T-helper 2 cell treated with Interferon-gamma antibody and Interleukin-4, amounts not matched to agents 5 μg/mL and 100 μg/mL, for 36 hours (primary cell): Measurements from ENCODE around the gene RBM20.
"Not testable (repeated sequence)": the region's sequence is repeated elsewhere in the genome, so short reads cannot be mapped to it uniquely, and the experiment has no call there.

Source experiments
- DNase-seq: peaks from one replicate; pipeline ENCODE4 v3.0.0; 2021; ENCODE audit warnings: low spot score
- H3K27ac Mint-ChIP-seq: one replicate; pipeline ENCODE4 v1.8.0; 2021; ENCODE audit warnings: mild to moderate bottlenecking, mixed read lengths
- H3K27me3 Mint-ChIP-seq: one replicate; pipeline ENCODE4 v1.8.0; 2021; ENCODE audit warnings: low read depth, mixed read lengths
- H3K36me3 Mint-ChIP-seq: one replicate; pipeline ENCODE4 v1.8.0; 2021; ENCODE audit warnings: low read depth, mixed read lengths
- H3K4me1 Mint-ChIP-seq: one replicate; pipeline ENCODE4 v1.8.0; 2021; ENCODE audit warnings: low read depth, mixed read lengths
- H3K4me3 Mint-ChIP-seq: one replicate; pipeline ENCODE4 v1.8.0; 2022; ENCODE audit warnings: mild to moderate bottlenecking, moderate library complexity, mixed read lengths
- H3K9me3 Mint-ChIP-seq: one replicate; pipeline ENCODE4 v1.8.0; 2021; ENCODE audit warnings: mixed read lengths

The RBM20 gene

DNA sequence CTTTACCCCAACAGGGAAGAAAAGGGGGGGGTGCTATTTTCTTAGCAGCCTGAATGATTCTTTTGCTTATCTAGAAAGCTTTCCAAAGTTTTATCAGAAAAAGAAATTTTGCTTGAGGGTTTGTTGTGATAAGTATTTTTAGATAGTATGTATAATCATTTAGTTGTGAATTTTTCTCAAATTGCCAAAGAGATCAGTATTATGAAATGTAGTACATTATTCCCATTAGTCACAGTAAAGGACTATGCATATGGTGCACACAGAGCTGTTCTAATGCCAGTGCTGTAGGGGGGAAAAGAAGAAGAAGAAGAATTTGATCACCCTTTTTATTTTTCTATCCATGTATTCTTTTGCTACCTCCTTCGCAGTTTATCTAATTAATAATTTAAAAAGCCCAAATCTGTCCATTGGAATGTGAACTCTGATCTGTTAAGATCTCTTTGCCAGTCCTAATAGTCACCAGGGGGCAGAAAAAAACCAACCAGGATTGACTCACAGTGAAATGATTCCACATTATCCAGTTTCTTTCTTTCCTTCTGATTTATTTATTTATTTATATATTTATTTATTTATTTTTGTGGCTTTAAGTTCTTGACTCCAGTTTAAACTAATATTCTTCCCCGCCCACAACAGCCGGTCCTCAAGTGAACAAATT lies 4.7 kb downstream of the RBM20 start:
- DNase-seq = no peak
- no peak overlapping the region for H3K27ac Mint-ChIP-seq
- no peaks in the 10 kb centered on the region for H3K9me3 Mint-ChIP-seq
- H3K4me1 Mint-ChIP-seq = peaks cover 20% of the 10 kb centered on the region
- H3K4me3 Mint-ChIP-seq = no peak overlapping the region
- H3K36me3 Mint-ChIP-seq = no peaks in the 10 kb centered on the region
- H3K27me3 Mint-ChIP-seq = peaks cover 63% of the 10 kb centered on the region

- no peaks in the 10 kb centered on the region for H3K36me3 Mint-ChIP-seq
- H3K27me3 Mint-ChIP-seq = peaks cover 61% of the 10 kb centered on the region
- peaks cover 20% of the 10 kb centered on the region for H3K4me1 Mint-ChIP-seq
- H3K9me3 Mint-ChIP-seq = no peaks in the 10 kb centered on the region
- H3K27ac Mint-ChIP-seq = no peak overlapping the region
- DNase-seq = no peak
- no peak overlapping the region for H3K4me3 Mint-ChIP-seq
These were observed 5.5 kb downstream of the RBM20 start for GRCh38 chr10:110649347-110650264.

- Mint-ChIP-seq H3K27me3 (peaks cover 57% of the 10 kb centered on the region), H3K27ac (no peak overlapping the region), H3K4me3 (no peak overlapping the region), H3K9me3 (no peaks in the 10 kb centered on the region), H3K4me1 (peaks cover 18% of the 10 kb centered on the region), H3K36me3 (no peaks in the 10 kb centered on the region)
- DNase-seq = no peak
These were observed 6.1 kb downstream of the RBM20 start for GRCh38 chr10:110650265-110650668.

- Mint-ChIP-seq H3K27me3 (peaks cover 52% of the 10 kb centered on the region), H3K4me1 (peaks cover 18% of the 10 kb centered on the region), H3K4me3 (no peak overlapping the region), H3K36me3 (no peaks in the 10 kb centered on the region), H3K9me3 (no peaks in the 10 kb centered on the region), H3K27ac (no peak overlapping the region)
- peak; percentile 37 for DNase-seq
These were observed 7.2 kb downstream of the RBM20 start for GRCh38 chr10:110651044-110651958.

DNA sequence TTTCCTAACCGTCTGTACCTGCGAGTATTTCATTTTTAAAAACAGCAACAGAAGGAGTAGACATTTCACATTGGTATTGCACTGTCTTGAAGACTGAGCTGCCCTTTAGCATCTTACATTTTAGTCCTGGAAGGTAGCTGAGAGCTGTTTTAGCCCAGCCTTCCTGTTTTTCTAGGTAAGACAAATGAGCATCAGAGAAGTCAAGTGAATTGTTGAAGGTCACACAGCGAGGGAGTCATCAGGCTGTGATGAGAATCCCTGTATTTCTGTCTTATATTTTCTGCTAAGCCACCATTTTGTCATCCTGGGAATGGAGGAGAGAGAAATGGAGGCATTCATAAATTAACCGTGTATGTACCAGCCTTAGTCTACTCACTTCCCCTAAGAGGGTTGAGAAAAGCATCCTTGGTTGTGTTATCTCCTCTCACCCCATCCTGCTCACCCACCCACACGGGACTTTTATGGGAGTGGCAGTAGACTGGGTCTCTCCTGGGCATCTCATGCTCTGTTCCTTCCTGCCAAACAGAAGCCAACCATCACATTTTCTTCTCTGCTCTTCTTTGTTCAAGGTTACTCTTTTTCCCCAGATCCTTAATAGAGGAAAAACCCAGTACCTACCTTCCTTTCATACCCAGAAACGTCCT lies 8.5 kb downstream of the RBM20 start:
- no peak for DNase-seq
- Mint-ChIP-seq H3K27ac (no peak overlapping the region), H3K27me3 (peaks cover 46% of the 10 kb centered on the region), H3K4me3 (no peak overlapping the region), H3K4me1 (peaks cover 18% of the 10 kb centered on the region), H3K36me3 (no peaks in the 10 kb centered on the region), H3K9me3 (no peaks in the 10 kb centered on the region)

- H3K4me3 Mint-ChIP-seq = no peak overlapping the region
- no peaks in the 10 kb centered on the region for H3K36me3 Mint-ChIP-seq
- no peak overlapping the region for H3K27ac Mint-ChIP-seq
- no peak for DNase-seq
- H3K9me3 Mint-ChIP-seq = no peaks in the 10 kb centered on the region
- peaks cover 18% of the 10 kb centered on the region for H3K4me1 Mint-ChIP-seq
- H3K27me3 Mint-ChIP-seq = peaks cover 24% of the 10 kb centered on the region
These were observed 11.2 kb downstream of the RBM20 start for GRCh38 chr10:110655320-110655719.

DNA sequence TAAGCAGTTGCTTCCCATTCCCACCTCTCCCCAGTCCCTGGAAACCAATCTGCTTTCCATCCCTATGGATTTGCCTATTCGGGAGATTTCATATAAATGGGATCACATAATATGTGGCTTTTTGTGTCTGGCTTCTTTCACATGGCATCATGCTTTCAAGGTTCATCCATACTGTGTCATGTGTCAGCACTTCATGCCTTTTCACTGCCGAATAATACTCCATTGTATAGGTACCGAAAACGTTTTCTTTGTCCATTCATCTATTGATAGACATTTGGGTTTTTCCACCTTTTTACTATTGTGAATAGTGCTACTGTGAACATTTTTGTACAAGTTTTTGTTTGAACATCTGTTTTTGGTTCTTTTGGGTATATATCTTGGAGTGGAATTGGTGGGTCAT lies 12.5 kb downstream of the RBM20 start:
- Mint-ChIP-seq H3K27me3 (peaks cover 24% of the 10 kb centered on the region), H3K4me1 (peaks cover 11% of the 10 kb centered on the region), H3K4me3 (no peak overlapping the region), H3K9me3 (no peaks in the 10 kb centered on the region), H3K27ac (no peak overlapping the region), H3K36me3 (no peaks in the 10 kb centered on the region)
- DNase-seq = no peak

GRCh38 chr10:110657973-110658691 lies 14.0 kb downstream of the RBM20 start:
- H3K27me3 Mint-ChIP-seq = peaks cover 21% of the 10 kb centered on the region
- no peak for DNase-seq
- no peak overlapping the region for H3K4me3 Mint-ChIP-seq

GRCh38 chr10:110659558-110659957 lies 15.4 kb downstream of the RBM20 start:
- H3K27ac Mint-ChIP-seq = no peak overlapping the region
- H3K4me1 Mint-ChIP-seq = peaks cover 7% of the 10 kb centered on the region
- H3K9me3 Mint-ChIP-seq = no peaks in the 10 kb centered on the region
- H3K4me3 Mint-ChIP-seq = no peak overlapping the region
- peaks cover 19% of the 10 kb centered on the region for H3K27me3 Mint-ChIP-seq
- H3K36me3 Mint-ChIP-seq = no peaks in the 10 kb centered on the region
- DNase-seq = no peak

More at GRCh38 chr10:110657973-110658691, 14.0 kb downstream of the RBM20 start:
- Mint-ChIP-seq H3K4me1 (peaks cover 7% of the 10 kb centered on the region), H3K9me3 (no peaks in the 10 kb centered on the region), H3K36me3 (no peaks in the 10 kb centered on the region), H3K27ac (no peak overlapping the region)

GRCh38 chr10:110660289-110660688 lies 16.2 kb downstream of the RBM20 start:
- peaks cover 23% of the 10 kb centered on the region for H3K27me3 Mint-ChIP-seq
- DNase-seq, H3K9me3 Mint-ChIP-seq, H3K36me3 Mint-ChIP-seq, H3K27ac Mint-ChIP-seq, H3K4me1 Mint-ChIP-seq, H3K4me3 Mint-ChIP-seq: not testable (repeated sequence)

DNA sequence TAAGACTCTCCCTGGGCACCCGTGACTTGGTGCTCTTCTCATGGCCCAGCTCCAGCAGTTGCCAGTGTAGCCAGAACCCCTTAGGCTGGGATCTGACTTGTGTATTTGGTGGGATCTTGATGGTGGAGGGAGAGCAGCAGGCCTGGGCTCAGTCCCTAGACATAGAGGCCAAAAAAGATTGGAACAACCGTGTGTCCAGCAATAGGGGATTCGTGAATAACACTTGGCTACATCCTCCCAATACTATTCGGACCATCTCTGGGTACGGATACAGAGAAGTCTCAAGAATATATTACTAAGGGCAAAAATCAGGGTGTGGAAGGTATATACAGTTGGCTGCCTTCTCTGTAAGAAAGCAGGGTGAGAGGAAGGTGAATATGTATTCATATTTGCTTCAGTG lies 17.2 kb downstream of the RBM20 start:
- peaks cover 21% of the 10 kb centered on the region for H3K27me3 Mint-ChIP-seq
- H3K4me3 Mint-ChIP-seq = no peak overlapping the region
- no peak for DNase-seq
- peaks cover 7% of the 10 kb centered on the region for H3K4me1 Mint-ChIP-seq
- no peaks in the 10 kb centered on the region for H3K9me3 Mint-ChIP-seq
- H3K36me3 Mint-ChIP-seq = no peaks in the 10 kb centered on the region
- H3K27ac Mint-ChIP-seq = no peak overlapping the region

DNA sequence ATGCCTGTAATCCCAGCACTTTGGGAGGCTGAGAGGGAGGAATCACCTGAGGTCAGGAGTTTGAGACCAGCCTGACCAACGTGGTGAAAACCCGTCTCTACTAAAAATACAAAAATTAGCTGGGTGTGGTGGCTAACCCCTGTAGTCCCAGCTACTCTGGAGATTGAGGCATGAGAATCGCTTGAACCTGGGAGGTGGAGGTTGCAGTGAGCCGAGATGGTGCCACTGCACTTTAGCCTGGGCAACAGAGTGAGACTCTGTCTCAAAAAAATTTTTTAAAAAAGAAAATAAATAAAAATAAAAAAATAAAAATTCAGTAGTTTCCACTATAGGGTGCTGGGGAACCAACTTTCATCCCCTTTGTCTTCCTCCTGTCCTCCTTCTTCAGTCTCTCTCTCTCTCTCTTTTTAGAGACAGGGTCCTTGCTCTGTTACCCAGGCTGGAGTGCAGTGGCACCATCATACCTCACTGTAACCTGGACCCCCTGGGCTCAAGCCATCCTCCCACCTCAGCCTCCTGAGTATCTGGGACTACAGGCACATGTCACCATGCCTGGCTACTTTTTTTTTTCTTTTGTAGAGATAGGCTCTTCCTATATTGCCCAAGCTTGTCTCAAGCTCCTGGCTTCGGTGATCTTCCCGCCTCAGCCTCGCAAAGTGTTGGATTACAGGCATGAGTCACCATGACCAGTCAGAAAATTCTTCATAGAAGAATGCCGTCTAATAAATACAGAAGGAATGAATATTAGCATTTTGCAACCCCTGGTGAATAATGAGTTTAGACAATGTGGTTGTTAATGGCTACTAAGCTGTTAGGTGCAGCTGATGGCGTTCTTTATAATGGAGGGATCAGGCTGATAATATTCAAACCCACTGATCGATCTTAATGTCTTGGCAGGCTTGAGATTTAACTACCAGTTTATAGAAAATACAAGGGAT lies 20.6 kb downstream of the RBM20 start:
- Mint-ChIP-seq H3K27me3 (peaks cover 43% of the 10 kb centered on the region), H3K9me3 (no peaks in the 10 kb centered on the region), H3K27ac (no peak overlapping the region), H3K36me3 (no peaks in the 10 kb centered on the region), H3K4me1 (peaks cover 7% of the 10 kb centered on the region), H3K4me3 (no peak overlapping the region)
- DNase-seq = no peak
